Stimulated activated naive CD8-positive, alpha-beta T cell treated with anti-CD3 and anti-CD28 coated beads, Interleukin-15, Interleukin-2, amounts not matched to agents 100 U/mL and 50 U/mL, for 24 hours (primary cell): Measurements from ENCODE around the gene CCDC122.

Experiments
- ATAC-seq: fragments of 150-1000 bp; cut with Tn5 transposase; one replicate; pipeline ENCODE4 v1.10.0; 2021
- DNase-seq: peaks from one replicate; pipeline ENCODE4 v3.0.0; 2021

CCDC122 gene

DNA sequence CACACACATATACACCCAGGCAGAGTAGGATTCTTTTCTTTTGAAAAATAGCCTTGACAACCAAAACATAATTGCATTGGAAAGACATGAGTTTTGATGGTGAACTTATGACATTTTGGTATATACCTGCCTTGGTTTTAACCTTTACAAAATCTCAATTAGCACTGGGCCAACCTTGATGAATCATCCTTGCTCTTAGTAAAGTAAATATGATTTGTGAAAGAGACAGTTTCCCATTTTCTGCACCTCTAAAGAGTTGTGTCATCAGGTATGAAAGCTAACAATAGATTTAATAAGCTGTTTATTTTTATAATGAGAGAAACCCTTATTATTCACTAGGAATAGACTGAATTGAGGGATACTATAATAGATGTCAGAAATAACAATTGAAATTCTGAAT lies 77.0 kb downstream of the CCDC122 start:
- no peak for ATAC-seq
- no peak for DNase-seq

DNA sequence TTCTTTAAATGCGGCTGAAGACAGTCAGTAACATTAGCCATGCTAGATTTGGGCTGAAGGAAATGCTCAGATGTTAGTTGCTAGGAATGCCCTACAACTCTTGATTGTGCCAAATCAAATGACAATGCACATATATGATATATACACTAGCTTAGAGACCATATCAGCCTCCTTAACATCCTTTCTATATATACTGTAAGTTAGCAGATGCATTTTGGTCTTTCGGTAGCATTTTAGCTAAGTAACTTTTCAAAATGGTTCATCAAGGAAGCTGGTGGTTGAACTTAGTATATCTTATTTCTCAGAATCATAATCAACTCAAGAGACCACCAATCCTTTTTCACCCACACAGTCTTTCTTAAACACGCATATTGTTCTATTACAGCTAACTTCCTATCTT lies 78.7 kb downstream of the CCDC122 start:
- ATAC-seq: no peak

DNA sequence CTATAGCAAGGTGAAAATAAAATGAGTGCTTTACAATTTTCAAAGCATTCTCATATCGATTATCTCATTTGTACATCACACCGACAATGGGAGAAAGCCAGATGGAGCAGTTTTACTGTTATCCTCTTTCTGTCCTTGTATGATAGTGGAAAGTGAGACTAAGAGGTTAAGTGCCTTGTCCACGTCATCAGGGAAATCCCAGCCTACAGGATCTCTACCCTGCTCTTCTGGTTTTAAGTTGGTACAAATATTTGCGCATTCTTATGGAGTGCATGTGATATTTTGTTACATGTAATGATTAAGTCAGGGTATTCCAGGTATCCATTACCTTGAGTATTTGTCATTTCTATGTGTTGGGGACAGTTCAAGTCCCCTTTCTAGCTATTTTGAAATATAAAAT lies 80.3 kb downstream of the CCDC122 start:
- ATAC-seq (no peak), DNase-seq (no peak)

More for the DNA sequence above, 78.7 kb downstream of the CCDC122 start:
- DNase-seq: no peak

DNA sequence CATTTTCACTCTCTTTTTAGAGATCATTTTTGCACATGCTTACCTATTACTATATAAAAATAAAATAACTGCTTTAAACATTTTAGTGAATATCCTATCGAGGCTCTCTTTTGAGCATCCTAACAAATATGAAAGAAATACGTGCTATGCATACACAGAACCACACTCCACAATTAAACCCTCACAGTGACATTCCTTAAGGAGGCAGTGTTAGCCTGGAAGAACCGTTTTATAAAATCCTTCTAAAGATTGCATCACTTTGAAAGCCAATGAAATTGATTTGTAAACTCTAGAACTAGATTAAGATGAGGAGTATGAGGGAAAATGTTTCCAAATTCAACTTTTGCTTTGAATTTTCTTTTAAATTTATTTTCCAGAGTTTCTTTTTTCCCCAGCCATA lies 81.7 kb downstream of the CCDC122 start:
- no peak for ATAC-seq

DNA sequence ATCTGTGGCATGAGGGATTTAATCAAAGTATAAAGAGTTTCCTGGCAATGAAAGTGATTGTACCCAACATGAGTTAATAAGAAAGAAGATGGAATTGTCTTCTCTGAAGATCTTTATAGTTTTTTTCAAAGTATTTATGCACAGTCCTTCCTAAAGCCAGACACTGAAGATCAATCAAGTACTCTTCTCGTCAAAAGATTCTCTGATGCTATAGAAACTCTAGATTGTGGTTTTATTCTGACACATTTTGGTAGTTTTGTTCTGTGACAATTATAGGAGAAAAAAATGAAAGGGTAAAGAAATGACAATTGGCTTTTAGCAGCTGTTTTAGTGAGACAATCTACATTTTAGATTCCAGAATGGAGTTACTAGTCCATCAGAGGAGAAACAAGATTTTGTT lies 82.4 kb downstream of the CCDC122 start:
- ATAC-seq (peak; percentile 48), DNase-seq (no peak)

More for the DNA sequence above, 81.7 kb downstream of the CCDC122 start:
- no peak for DNase-seq

DNA sequence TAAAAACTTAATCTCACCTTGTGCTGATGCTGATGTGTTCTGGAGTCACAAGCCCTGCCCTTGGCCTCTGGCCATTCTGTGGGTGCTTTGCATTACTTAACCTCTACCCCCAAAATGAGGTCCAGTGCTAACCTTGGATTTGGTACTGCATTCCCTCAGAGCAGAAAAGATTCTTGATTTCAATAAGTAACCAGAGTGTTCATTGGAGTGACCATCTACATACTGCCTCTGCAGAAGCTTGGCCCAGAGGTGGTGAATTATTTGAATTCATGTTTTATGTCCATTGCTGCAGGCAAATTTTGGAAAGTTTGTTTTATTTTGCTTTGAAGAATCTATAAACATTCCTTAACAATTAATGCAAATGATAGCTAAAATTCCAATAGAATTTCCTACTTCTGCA lies 85.1 kb downstream of the CCDC122 start:
- no peak for DNase-seq
- no peak for ATAC-seq

DNA sequence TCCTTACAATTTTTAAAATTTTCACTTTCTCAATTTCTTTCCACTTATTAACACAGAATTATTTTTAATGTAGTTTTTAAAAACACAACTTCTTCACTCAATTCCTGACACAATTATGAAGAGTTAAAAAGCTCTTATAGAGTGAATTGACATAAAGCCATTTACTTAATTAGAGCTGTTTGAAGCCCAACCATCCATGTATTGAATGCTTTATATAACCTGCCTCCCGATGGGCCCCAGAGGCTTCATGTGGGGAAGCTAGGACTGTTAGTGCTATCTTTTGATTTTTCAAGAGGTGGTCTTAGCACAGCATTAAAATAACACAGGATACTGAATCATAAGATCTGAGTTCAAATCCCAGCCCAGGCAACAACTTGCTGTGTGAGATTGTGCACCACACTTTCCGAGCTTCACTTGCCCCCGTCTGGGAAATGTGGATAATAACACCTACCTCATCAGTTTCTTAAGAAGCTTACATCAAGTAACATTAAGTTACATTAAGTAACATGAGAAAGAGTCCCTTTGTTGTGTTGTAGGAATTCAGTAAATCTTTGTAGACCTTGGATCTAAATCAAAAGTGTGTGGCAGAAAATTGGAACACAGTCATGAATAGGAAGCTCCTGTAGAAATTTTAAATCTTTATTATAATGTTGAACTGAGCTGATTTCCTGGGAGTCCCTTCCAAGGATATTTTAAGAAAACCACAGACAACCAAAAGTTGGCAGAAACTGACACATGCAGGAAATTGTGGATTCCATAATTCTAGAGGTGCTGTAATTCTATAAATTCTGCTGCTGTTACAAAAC lies 87.3 kb downstream of the CCDC122 start:
- DNase-seq: no peak

DNA sequence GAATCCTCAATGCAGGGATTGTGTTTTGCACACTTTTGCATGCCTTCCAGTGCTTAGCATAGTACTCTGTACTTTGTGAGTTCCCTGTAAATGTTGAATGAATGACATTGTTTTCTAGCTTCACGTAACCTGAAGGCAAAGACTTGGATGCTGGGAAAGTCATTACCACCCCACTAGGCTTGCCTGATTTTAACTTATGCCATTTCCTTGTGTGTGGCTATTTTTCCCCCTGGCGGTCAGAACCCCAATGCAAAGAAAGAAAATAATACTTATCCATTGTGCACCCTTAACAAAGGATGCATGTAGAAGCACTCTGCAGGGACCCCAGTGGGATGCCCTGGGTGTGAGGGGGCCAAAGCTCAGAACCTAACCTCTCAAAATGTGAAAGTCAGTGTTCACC lies 91.5 kb downstream of the CCDC122 start:
- ATAC-seq (no peak), DNase-seq (no peak)

More for the DNA sequence above, 87.3 kb downstream of the CCDC122 start:
- no peak for ATAC-seq

DNA sequence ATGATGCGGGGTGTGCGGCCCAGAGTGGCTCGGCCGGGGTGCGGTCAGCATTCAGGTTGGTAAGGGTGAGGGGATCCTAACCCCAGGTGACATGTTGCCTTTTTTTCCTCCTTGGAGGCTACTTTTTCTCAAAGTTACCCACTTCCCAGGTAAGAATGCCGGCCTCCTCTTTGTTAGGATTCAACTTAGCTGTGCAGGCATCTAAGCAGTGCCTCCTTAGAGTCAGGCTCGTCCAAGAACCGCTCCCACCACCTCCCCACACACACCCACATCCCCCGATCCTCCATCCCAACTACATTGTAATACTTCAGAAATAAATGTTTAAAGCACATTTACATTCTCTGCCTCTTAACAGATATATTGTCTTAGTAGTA lies 92.0 kb downstream of the CCDC122 start:
- DNase-seq (no peak), ATAC-seq (no peak)

DNA sequence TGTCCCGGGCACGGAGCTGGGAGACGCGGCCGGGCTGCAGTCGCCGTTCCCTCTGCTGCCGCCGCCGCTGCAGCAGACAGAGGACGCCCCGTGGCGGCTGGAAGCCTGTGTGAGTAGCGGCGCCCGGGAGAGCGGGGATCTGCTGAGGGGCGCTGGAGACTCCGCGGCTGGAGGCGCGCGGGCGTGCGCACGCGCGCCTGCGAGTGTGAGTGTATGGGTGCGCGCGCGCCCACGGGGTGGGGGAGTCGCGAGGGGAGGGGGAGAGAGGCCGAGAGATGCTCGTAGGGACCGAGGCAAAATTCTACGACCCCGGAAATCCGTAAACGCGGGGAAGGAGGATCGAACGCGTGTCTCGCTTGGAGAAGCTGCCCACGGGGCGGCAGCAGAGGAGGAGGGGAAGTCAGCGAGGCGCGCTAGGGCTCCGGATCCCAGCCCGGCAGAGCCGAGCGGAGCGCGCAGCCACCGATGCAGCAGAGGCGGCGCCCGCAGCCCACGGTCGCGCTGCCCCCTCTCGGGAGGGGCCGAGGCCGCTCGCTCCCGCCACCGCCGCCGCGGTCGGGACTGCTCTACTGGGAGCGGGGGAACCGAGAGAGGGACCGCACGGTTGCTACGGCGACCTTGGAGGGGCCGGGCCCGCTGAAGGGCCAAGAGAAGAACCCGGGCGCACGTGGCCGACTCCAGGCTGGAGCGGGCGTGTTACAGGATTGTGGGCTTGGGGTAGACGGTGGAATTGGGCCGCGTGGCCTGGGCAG lies 92.6 kb downstream of the CCDC122 start, which contains the start of gene ENOX1:
ENOX1 (minus strand) TSS at position 207 of the 752 bp plus-strand sequence.
- peak; percentile 41 for ATAC-seq
- peak; percentile 34 for DNase-seq

DNA sequence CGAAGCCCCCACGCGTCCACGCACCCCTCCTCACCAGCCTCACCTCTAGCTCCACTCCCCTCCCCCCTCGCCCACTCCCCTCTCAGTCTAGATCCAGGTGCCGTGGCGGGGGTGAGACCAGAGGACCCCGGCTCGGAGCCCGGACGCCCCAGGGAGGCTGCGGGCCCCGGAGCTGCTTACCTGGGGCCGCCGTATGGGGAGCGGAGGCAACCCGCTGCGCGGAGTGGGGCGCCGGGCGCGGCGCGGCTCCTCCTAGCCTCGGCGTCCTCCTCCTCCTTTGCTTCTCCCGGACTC lies 93.1 kb downstream of the CCDC122 start:
- ATAC-seq: peak; percentile 41
- DNase-seq: no peak
